Measurements from ENCODE around the gene CISTR.

- TF ChIP-seq POLR2AphosphoS5 (IDR thresholded peaks at IDR 0.05) = no peak
- TF ChIP-seq POLR2A (IDR thresholded peaks at IDR 0.05) = no peak
- no peak for TF ChIP-seq CTCF (IDR thresholded peaks at IDR 0.05)
- TF ChIP-seq EP300 (IDR thresholded peaks at IDR 0.05) = no peak
Observed at GRCh38 chr12:53728206-53728605, 23.6 kb downstream of the CISTR start.

Measured in sigmoid colon (tissue), 4 donors.